Stimulated activated CD8-positive, alpha-beta memory T cell treated with anti-CD3 and anti-CD28 coated beads, Interleukin-15, amount 100 ng/mL, for 1 hour (primary cell): ENCODE results near the gene FMR1.
A peak's percentile ranks its signal among the peaks of the same experiment; 100 is the strongest.

ENCODE experiments used
- DNase-seq: peaks from one replicate; pipeline ENCODE4 v3.0.0-alpha.2; 2020; ENCODE audit warnings: low read depth

Gene FMR1

DNA sequence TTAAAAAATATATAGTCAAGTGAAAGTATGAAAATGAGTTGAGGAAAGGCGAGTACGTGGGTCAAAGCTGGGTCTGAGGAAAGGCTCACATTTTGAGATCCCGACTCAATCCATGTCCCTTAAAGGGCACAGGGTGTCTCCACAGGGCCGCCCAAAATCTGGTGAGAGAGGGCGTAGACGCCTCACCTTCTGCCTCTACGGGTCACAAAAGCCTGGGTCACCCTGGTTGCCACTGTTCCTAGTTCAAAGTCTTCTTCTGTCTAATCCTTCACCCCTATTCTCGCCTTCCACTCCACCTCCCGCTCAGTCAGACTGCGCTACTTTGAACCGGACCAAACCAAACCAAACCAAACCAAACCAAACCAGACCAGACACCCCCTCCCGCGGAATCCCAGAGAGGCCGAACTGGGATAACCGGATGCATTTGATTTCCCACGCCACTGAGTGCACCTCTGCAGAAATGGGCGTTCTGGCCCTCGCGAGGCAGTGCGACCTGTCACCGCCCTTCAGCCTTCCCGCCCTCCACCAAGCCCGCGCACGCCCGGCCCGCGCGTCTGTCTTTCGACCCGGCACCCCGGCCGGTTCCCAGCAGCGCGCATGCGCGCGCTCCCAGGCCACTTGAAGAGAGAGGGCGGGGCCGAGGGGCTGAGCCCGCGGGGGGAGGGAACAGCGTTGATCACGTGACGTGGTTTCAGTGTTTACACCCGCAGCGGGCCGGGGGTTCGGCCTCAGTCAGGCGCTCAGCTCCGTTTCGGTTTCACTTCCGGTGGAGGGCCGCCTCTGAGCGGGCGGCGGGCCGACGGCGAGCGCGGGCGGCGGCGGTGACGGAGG lies at the start of gene FMR1:
Gene FMR1, plus strand, starts transcription at position 728 of the 831 bp plus-strand sequence. CDS start 261 bp downstream, outside the sequence.
- DNase-seq = peak; percentile 82

DNA sequence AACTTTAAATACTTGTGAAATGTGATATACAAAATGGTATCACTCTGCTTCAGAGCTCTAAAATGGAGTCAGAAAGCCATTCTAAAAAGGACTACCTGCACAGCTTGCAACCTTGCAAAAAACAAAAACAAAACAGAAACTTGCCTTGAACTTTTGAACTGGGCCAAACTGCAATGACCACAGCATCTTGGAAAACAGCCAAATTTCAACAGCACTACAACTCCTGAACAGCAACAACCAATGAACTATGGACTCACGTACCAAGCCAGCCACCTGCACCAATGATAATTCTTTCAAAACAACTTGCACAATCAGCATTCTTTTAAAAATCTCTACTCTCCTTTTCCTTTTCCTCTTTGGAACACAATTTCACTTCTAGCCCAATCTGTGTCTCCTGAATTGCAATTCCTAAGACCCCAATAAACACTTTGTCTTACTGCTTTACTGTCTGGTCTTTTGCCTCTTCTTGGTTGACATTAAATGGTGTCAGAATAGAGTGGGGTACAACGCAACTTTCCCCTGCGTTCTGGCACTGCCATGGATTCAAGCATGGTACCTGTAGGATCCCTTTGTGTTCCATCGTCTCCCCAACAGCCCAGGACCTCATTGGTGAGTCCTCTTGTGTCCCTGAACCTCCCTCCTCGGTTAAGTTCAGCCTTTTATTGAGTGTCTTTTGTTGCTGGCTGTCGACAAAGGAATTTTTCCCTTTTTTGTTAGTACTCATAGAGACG lies 35.7 kb upstream of the FMR1 start:
- DNase-seq = no peak

DNA sequence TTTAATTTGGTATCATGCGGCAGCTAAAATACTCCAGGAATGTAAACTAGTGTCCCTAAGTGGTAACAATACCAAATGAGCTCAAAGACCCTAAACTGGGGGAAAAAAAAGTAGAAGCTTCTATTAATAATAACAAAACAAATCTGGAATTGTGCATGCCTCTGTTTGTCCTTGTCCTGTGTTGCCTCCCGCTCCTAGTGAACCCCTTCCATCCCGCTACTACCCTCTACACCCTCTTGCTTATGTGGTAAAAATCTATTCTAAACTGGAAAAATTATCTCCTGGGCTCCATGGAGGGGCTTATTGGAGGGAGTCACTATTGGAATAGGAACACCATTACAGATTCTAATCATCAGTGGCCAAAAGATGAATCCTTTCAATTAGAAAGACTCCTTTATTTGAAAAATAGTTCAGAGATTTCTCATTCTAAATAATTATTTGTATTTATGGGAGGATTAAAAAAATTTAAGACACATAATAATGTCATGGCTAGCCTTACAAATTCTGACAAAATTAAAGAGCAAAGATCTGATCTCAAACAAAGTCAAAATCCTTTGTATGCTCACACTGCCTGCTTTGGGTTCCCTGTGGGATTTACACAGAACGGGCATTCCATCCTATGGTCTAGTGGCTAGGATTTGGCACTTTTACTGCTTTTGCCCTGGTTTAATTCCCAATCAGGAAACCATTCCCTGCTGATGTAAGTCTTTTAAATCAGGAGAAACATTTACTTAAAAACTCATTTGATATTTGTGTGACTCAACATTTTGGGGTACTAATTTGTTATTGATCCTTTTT lies 34.7 kb upstream of the FMR1 start:
- no peak for DNase-seq

DNA sequence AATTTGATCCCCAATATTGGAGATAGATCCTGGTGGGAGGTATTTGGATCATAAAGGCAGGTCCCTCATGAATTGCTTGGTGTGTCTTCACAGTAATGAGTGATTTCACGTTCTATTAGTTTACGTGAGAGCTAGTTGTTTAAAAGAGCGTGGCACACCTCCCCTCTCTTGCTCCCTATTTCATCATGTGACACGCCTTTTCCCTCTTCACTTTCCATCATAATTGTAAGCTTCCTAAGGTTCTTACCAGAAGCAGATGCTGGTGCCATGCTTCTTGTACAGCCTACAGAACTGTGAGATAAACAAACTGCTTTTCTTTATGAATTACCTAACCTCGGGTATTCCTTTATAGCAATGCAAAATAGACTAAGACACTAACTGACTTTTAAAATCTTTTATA lies 34.0 kb upstream of the FMR1 start:
- no peak for DNase-seq

DNA sequence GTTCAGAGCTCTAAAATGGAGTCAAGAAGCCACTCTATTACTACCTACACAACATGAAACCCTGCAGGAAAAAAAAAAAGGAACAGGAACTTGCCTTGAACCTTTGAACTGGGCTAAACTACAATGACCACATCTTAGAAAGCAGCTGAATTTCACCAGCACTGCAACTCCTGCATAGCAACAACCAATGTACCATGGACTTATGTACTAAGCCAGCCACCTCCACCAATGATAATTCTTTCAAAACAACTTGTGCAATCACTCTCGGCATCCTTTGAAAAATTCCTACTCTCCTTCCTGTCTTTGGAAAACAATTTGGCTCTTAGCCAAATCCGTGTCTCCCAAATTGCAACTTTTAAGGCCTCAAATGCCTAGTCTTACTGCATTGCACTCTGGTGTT lies 26.8 kb upstream of the FMR1 start:
- DNase-seq = no peak

DNA sequence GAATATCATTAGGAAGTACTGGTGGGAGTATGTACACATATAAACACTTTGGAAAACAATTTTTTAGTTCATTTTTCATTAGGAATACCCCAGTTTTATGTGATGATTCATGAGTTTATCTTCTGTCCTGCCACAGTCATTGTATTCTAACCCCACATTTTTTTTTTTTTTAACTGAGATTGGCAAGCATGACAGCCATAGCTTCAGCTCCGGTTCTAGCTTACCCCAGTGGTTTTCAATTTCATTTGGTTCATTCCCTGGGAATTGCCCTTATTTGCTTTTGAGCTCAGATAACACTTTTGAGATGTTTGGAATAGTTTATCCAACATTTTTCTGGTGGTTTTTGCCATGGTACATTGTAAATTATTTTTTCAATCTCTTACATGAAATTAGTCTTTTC lies 21.0 kb upstream of the FMR1 start:
- DNase-seq = no peak

DNA sequence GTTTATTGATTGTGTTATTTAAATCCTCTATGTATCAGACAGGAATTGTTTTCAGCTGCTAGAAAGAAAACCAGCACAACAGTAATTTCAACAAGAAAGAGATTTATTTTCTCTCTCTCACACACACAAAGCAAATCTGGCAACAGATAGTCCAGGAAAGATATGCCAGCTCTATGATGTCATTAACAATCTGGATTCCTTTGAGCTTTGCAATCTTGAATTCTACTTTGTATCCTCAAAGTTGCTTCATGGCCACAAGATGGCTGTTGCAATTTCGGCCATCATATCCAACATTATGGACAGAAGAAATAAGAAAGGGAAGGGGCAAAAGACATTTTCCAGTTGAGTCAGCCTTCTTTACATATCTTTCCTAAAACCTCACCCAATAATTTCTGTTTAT lies 19.8 kb upstream of the FMR1 start:
- no peak for DNase-seq

DNA sequence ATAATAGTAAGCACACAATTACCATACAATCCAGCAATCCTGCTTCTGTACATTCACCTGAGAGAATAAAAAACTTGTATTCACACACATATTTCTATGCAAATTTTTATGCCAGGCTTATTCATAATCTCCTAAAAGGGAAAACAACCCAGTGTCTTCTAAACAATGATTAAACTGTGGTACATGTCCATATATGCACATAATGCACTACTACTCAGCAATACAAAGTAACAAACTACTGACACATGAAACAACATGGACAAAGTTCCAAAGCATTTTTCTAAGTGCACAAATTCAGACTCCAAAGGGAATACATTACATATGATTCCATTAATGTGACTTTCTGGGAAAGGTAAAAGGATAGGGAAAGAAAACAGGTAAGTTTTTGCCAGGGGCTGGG lies 18.0 kb upstream of the FMR1 start:
- no peak for DNase-seq

DNA sequence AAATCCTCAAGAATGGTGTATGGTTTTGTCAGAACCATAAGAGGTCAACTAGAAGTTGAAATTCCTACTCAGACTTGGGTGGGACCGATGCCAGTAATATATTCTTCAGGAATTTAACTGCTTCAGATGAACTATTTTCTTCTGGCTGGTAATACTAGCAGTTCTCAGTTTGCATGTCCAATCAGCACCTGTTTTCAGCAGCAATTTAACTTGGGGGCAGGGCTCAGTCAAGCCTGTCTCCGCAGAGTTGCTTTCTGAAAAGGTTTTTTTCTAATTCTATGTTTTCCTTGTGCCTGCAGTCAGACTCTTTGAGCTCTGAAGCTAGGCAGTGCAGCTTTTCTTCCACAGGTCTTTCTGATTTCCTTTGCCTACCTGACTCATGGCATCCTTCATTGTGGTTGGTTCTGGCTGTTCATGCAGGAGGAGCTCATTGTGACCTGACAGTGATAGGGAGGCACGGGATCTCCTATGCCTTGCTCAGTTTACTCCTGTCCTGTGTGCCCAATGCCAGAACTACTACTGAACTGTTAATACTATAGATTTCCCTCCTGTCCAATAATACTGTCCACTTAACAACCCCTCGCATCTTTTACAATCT lies 17.3 kb upstream of the FMR1 start:
- DNase-seq = no peak

DNA sequence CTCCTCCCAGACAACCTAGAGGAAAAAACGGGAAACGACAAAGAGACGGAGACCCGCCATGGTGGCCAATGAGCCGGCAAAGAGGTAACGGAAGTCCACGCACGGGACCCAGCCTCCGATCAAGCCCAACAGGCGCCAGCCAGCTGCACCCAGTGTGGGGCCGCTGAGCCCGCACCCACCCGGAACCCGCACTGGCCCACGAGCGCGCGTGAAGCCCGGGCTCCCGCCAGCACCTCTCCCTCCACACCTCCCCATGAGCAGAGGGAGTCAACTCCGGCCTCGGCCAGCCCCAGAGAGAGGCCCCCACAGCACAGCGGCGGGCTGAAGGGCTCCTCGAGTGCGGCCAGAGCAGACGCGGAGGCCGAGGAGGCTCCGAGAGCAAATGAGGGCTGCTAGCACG lies 14.6 kb upstream of the FMR1 start:
- DNase-seq = no peak

DNA sequence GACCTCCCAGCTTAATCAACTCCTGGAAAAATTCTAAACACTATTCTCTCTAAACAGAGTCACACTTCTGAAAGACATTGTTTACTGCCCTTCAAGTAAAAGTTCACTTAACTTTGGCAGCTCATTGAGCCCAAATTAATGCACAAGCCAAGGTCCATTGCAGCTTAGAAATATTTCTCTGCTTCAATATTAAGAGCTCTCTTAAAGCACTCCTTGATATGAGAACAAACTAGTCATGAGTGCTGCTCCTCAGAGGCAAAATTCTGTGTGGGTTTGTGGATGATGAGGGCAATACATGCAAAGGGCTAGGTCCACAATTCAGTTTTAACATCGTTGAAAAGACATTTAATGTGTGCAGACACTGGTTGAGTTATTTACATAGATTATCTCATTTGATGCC lies 12.8 kb upstream of the FMR1 start:
- no peak for DNase-seq

DNA sequence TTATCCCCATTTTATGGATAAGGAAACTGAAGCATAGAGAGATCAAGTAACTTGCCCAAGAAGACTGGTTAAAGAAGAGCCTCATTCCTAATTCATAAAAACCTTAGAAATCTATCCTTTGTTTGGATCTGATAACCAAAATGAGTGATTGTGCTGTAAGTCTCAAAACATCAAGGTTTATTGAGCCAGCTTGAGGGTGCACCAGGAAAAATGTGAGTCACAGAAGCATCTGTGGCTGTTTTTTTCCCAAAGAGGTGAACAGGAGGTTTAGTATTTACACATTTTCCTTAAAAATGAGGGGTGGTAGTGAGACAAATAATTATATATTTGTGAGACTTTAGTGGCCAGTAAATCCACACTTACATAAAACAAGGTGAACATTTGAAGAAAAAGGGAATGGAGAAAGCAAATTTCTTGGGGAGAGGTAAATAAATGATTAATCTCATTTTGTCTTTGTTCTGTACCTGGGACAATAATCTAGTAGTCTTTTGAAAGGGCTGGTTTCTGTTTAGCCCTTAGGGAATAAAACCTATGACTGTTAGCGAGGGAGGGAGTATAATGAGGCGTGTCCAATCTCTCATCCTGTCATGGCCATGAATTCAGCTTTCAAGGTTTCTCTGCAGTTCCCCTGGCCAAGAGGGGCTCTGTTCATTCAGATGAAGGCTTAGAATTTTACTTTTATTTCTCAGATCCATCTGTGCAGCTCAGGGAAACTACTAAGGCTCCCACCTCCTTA lies 12.2 kb upstream of the FMR1 start:
- DNase-seq = no peak

DNA sequence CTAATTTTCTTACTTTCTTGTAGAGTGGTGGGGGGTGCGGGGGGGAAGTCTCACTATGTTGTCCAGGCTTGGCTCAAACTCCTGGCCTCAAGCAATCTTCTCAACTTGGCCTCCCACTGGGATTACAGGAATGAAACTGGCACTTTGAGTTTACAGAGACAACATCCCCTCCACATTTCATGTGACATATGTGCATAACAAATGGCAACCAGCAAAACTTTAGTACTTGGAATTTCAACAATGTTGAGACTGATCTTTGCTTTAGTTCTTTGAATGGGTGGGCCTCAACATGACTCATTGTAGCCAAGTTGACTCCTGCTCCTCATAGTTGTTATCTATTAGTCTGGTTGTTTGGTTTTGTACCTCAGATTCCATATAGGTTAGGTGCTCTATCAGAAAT lies 11.4 kb upstream of the FMR1 start:
- no peak for DNase-seq

DNA sequence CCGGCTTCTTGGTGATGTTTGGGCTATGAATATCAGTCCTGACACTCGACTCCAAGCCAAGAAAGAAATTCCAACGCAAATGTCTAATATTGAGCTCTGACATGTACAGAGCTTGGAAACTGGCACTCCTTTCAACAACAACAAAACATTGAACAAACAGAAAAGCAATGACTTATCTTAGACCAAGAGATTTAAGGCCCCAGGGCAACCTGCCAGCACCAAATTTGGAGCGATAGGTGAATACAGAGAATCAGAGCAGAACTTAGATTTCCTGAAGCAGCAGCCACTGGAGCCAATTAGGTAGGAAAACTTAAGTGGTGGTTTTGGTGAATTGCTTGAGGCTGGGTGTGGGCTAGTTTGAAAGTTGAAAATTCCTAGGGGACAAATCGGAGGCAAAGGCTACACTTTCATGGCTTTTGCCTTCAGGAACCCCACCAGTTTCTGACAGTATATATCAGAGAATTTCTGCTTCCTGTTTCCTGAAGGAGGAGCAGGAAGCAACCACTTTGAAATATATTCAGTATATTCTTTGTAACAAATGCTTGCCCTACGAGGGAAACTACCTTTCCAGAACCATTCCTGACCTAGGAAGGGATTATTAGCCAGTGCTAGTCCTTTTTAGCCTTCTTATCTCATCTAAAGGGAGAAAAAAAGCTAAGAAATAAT lies 10.1 kb upstream of the FMR1 start:
- no peak for DNase-seq

DNA sequence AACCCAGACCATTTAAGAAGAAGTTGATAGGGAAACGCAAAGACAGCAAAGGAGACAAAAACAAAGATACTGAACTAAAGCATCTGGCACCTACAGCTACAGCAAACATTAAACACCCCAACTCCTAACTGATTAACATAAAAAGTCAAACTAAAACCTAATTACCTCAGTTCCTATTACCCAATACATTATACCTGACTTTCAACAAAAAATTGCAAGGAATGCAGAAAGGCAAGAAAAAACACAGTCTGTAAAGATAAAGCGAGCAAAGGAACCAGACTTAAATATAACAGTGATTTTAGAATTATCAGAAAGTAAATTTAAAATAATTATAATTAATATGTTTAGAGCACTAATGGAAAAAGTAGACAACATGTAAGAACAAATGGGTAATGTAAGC lies 9.4 kb upstream of the FMR1 start:
- DNase-seq = no peak

DNA sequence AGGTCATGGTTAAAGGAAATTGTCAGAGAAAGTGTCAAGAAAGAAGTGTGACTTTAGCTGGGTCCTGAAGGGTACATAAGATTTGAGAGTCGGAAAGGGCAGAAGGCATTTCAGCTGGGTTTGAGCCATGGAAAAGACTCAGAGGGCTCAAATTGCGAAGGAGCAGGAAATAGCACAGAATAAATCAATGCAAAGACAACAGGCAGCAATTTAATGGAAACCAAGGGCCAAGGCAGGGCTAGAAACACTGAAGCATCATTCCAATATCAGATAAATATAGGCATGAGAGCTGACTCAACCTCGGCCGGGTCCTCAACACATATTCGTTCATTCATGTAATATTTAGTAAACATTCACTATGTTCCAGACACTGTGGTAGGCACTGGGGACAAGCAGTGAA lies 3.6 kb upstream of the FMR1 start:
- DNase-seq = no peak

DNA sequence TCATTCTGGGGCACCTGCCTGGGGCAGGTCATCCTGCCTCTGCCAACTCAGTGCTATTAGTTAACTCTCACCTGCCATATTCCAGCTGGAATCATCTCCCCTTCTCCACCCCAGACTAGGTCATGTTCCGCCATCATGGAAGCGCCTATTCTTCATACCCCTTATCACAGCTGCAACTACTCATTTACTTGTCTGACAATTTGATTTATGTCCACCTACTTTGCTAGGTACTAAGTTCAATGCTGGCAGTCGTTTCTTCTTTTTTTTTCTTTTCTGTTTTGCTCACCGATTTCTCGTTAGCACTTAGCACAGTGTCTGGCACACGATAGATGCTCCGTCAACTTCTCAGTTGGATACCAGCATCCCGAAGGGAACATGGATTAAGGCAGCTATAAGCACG lies 1.1 kb upstream of the FMR1 start:
- no peak for DNase-seq

DNA sequence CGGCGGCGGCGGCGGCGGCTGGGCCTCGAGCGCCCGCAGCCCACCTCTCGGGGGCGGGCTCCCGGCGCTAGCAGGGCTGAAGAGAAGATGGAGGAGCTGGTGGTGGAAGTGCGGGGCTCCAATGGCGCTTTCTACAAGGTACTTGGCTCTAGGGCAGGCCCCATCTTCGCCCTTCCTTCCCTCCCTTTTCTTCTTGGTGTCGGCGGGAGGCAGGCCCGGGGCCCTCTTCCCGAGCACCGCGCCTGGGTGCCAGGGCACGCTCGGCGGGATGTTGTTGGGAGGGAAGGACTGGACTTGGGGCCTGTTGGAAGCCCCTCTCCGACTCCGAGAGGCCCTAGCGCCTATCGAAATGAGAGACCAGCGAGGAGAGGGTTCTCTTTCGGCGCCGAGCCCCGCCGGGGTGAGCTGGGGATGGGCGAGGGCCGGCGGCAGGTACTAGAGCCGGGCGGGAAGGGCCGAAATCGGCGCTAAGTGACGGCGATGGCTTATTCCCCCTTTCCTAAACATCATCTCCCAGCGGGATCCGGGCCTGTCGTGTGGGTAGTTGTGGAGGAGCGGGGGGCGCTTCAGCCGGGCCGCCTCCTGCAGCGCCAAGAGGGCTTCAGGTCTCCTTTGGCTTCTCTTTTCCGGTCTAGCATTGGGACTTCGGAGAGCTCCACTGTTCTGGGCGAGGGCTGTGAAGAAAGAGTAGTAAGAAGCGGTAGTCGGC lies 528 bp downstream of the FMR1 start:
- DNase-seq = no peak

DNA sequence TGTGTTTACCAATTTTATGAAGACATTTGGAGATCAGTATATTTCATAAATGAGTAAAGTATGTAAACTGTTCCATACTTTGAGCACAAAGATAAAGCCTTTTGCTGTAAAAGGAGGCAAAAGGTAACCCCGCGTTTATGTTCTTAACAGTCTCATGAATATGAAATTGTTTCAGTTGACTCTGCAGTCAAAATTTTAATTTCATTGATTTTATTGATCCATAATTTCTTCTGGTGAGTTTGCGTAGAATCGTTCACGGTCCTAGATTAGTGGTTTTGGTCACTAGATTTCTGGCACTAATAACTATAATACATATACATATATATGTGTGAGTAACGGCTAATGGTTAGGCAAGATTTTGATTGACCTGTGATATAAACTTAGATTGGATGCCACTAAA lies 1.9 kb downstream of the FMR1 start:
- no peak for DNase-seq

DNA sequence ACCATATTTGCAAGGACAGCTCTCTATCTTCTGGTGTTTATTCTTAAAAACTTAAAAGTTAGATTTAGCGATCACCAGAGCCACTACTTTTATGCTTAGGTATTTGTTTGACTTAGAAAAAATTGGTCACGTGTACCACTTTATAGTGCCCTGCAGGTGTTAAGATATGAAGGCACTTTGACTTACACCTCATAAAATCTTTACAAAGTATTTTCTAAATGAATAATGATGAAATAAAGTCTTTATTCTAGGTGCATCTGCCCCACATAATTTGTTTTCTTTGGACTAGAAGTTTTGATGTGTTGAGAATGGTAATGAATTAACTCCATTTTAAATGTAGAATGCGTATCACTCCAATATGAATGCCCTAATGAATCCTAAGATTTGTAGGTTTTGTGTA lies 2.9 kb downstream of the FMR1 start:
- DNase-seq = no peak
